ENCODE measurements around the gene DALRD3. TPM values are rescaled to one million over a fixed set of nuclear protein-coding genes. Genes with fewer than 3 reads are reported as not detected.

The DALRD3 gene
- total and polyA plus RNA-seq, 2 donors from 2014 or later, result 41.6 to 46.8 TPM

DNA sequence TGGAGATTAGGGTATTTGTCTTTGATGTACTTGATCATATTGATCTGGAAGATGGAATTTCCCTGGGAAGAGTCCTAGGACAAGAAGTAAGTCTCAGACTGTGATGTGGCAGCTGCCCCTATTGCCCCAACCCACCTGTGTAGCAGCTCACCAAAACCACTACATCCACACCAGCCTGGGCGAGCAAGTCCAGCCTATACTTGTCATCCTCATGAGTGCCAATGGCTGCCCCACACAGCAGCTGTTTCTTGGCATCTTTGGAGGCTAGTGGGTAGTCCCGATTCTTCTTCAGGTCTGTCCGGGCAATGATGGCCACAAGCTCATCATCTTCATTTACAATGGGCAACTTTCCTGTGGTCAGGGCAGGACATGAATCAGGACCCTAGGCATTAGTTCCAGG lies 8.2 kb upstream of the DALRD3 start:
- no peak overlapping the region for H3K9ac ChIP-seq (ENCODE audit: low read length in 3 of 3)
- DNase-seq (peak in 1 of 5 donors; percentile 27), FAIRE-seq (no peak)
- peaks cover 9 to 49% (median 24%) of the 10 kb centered on the region in 3 donors for H3K36me3 ChIP-seq (ENCODE audit: control insufficient read depth in 2 of 3, insufficient read depth in 3 of 3, low read length in 3 of 3)
- intact Hi-C loops (cut with DNase I), result no loop called here
- H3K27ac ChIP-seq (ENCODE audit: low read depth in 2 of 2, low read length in 2 of 2), result no peak overlapping the region
- no peaks in the 10 kb centered on the region for H3K27me3 ChIP-seq (ENCODE audit: control insufficient read depth, insufficient read depth, low read length)
- H3K4me3 ChIP-seq (ENCODE audit: low read length in 3 of 3), result no peak overlapping the region
- no peaks in the 10 kb centered on the region for H3K9me3 ChIP-seq (ENCODE audit: control insufficient read depth in 2 of 3, insufficient read depth in 1 of 3, low read length in 3 of 3)
- TF ChIP-seq, protein P1, sequence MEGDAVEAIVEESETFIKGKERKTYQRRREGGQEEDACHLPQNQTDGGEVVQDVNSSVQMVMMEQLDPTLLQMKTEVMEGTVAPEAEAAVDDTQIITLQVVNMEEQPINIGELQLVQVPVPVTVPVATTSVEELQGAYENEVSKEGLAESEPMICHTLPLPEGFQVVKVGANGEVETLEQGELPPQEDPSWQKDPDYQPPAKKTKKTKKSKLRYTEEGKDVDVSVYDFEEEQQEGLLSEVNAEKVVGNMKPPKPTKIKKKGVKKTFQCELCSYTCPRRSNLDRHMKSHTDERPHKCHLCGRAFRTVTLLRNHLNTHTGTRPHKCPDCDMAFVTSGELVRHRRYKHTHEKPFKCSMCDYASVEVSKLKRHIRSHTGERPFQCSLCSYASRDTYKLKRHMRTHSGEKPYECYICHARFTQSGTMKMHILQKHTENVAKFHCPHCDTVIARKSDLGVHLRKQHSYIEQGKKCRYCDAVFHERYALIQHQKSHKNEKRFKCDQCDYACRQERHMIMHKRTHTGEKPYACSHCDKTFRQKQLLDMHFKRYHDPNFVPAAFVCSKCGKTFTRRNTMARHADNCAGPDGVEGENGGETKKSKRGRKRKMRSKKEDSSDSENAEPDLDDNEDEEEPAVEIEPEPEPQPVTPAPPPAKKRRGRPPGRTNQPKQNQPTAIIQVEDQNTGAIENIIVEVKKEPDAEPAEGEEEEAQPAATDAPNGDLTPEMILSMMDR (IDR thresholded peaks at IDR 0.05; ENCODE audit: borderline replicate concordance, extremely low read depth, insufficient read depth), result no peak
- peaks cover 0 to 27% (median 9%) of the 10 kb centered on the region in 3 donors for H3K4me1 ChIP-seq (ENCODE audit: control insufficient read depth in 2 of 3, insufficient read depth in 2 of 3, low read depth in 1 of 3, low read length in 3 of 3)

DNA sequence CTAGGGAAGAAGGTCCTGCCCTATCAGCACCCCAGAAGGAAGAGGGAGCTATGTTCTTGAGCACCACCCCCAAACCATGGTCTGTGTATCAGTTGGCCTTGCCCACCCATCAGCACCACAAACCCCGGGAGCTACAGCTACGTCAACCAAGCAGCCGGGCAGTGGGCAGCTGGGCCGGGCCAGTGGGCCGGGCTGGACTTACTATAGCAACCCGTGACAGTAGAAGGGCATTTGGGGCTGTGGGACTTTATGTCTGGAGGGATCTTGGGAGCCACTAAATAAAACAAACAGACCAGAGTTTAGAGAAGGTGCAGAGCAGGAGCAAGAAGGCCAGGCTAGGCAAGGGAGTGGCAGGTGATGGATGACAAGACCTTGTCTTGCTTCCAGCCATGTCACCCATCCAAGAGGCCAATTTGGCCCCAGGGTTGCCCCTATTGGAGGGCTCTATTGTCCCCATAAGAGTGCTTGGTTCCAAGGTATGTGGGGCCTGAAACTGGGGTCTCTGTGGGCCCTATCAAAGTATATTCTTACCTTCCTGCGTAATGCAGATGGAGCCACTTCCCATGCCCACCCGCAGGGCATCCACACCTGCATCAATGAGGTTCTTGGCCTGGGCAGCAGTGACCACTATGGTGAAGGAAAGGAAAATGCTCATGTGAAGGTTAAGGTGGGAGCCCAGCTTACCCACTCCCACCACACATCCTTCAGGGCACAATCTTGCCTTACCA lies 7.6 kb upstream of the DALRD3 start:
- Histone ChIP-seq H3K36me3 (ENCODE audit: control insufficient read depth in 2 of 3, insufficient read depth in 3 of 3, low read length in 3 of 3) (peaks cover 7 to 45% (median 23%) of the 10 kb centered on the region in 3 donors), H3K4me3 (ENCODE audit: low read length in 3 of 3) (no peak overlapping the region), H3K27ac (ENCODE audit: low read depth in 2 of 2, low read length in 2 of 2) (no peak overlapping the region), H3K4me1 (ENCODE audit: control insufficient read depth in 2 of 3, insufficient read depth in 2 of 3, low read depth in 1 of 3, low read length in 3 of 3) (peaks cover 0 to 27% (median 9%) of the 10 kb centered on the region in 3 donors), H3K9ac (ENCODE audit: low read length in 3 of 3) (no peak overlapping the region), H3K27me3 (ENCODE audit: control insufficient read depth, insufficient read depth, low read length) (no peaks in the 10 kb centered on the region), H3K9me3 (ENCODE audit: control insufficient read depth in 2 of 3, insufficient read depth in 1 of 3, low read length in 3 of 3) (no peaks in the 10 kb centered on the region)
- DNase-seq (no peak), FAIRE-seq (no peak)
- intact Hi-C loops (cut with DNase I), result no loop called here
- TF ChIP-seq, protein P1 (IDR thresholded peaks at IDR 0.05; ENCODE audit: borderline replicate concordance, extremely low read depth, insufficient read depth), result no peak

DNA sequence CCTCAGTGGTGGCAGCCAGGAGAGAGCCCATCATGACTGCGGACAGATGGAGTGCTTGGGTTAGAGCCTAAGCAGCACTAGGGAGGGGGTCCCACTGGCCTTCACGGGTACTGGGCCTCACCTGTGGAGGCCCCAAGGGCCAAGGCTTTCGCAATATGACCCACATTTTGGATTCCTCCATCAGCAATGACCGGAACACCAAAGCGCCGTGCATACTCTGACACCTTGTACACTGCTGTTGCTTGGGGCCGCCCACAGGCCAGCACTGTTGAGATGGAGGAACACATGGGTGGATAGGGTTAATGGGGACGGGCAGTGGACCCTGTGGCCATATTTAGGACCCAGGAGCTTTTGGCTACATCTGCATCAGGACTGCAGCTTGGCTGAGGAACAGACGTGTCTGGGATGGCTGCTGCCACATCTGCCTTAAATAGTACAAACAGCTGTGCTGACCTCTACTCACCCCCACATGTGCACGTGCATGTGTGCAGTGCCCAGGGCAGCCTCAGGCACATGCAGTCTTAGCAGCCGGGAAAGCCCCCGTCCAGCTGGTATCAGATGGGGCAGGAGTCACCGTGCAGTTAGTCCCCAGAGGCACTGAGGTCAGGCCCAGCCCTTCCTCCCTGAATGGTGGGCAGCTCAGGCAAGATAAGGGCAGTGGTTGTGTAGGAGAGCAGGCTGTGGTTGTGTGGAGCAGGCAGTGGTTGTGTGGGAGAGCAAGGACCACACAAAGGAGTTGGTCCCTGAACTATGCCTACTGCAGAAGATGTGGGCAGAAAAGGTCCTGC lies 6.8 kb upstream of the DALRD3 start:
- Histone ChIP-seq H3K4me1 (ENCODE audit: control insufficient read depth in 2 of 3, insufficient read depth in 2 of 3, low read depth in 1 of 3, low read length in 3 of 3) (peaks cover 0 to 31% (median 13%) of the 10 kb centered on the region in 3 donors), H3K9ac (ENCODE audit: low read length in 3 of 3) (no peak overlapping the region), H3K9me3 (ENCODE audit: control insufficient read depth in 2 of 3, insufficient read depth in 1 of 3, low read length in 3 of 3) (no peaks in the 10 kb centered on the region), H3K4me3 (ENCODE audit: low read length in 3 of 3) (no peak overlapping the region), H3K27ac (ENCODE audit: low read depth in 2 of 2, low read length in 2 of 2) (no peak overlapping the region), H3K27me3 (ENCODE audit: control insufficient read depth, insufficient read depth, low read length) (no peaks in the 10 kb centered on the region), H3K36me3 (ENCODE audit: control insufficient read depth in 2 of 3, insufficient read depth in 3 of 3, low read length in 3 of 3) (peaks cover 7 to 39% (median 19%) of the 10 kb centered on the region in 3 donors)
- FAIRE-seq, result no peak
- DNase-seq, result peak in 1 of 5 donors; percentile 49
- TF ChIP-seq, protein P1 (IDR thresholded peaks at IDR 0.05; ENCODE audit: borderline replicate concordance, extremely low read depth, insufficient read depth), result no peak
- intact Hi-C loops (cut with DNase I), result no loop called here
